Measurements from ENCODE around the gene SOWAHA. TPM values are rescaled to one million over a fixed set of nuclear protein-coding genes. Genes with fewer than 3 reads are reported as not detected.
"Not testable (repeated sequence)": the region's sequence is repeated elsewhere in the genome, so short reads cannot be mapped to it uniquely, and the experiment has no call there.

SOWAHA gene
- total RNA-seq, 1 donor from 2014 or later: 0.51 TPM

DNA sequence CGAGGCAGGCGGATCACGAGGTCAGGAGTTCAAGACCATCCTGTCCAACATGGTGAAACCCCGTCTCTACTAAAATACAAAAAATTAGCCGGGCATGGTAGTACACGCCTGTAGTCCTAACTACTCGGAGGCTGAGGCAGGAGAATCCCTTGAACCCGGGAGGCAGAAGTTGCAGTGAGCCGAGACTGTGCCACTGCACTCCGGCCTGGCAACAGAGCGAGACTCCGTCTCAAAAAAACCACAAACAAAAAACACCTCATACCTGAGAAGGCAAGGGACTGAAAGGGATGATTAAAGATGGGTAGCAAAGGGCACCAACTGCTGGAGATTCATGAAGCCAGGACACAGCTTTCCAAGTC is 6.3 kb upstream of the SOWAHA start:
- intact Hi-C loops (cut with micrococcal nuclease): not testable (repeated sequence)

DNA sequence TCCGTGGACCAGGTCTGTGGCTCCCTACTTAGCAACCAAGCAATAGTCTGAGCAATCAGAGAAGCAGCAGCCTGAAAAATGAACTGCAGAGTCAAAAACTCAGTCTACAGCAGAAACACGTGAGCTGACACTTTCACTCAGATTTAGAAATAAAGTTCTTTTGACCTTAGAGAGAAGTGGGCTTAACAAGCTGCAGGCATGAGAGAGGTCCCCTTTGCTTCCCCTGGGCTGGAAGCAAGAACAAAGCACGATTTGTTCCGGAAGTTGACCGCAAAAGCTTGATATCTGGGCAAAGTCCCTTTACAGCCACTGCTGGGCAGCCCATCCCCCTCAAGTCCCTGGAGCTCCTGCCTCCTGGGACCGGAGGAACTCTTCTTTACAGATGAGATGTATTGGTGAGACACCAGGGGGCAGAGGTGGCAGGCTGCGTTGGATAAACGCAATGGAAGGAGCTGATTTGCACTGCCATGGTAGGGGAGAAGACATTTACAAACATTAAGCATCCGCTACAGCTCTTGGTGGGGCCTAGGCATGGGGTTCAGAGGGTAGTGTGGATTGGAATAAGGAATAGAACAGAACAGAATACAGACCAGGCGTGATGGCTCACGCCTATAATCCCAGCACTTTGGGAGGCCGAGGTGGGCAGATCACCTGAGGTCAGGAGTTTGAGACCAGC is 5.8 kb upstream of the SOWAHA start:
- intact Hi-C loops (cut with micrococcal nuclease): no loop called here

DNA sequence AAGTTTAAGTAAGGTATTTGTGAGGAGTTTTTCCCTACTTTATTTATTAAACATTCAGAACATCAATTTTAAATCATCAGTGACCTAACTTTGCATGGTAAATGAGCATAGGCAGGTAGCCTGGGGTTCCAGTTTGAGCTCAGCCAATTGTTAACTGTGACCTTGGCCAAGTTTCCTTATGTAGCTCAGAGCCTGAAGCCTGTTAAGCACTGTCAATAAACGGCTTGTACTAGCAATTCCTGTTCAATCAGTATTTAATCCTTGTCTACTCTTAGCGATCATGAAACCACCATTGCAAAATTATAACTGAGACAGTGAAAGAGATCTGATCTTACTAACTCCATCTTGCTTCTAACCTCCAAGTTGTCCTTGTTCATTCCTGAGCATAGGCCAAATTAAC is 4.7 kb upstream of the SOWAHA start:
- intact Hi-C loops (cut with micrococcal nuclease): no loop called here

DNA sequence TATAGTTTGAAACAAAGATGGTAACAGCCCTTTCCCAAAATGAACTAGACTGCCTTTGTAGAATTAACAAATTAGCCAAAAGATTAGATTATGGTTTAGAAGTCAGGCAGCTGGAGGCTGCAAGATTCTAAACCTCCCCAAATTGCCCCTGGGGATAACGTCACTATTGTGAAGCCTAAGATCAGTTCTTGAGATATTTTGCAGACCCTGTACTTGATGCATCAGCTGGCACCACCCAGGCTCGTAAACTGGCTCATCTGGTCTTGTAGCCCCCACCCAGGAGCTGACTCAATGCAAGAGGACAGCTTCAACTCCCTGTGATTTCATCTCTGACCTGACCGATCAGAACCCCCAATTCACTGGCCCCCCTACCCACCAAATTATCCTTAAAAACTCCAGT is 4.2 kb upstream of the SOWAHA start:
- intact Hi-C loops (cut with micrococcal nuclease): no loop called here

DNA sequence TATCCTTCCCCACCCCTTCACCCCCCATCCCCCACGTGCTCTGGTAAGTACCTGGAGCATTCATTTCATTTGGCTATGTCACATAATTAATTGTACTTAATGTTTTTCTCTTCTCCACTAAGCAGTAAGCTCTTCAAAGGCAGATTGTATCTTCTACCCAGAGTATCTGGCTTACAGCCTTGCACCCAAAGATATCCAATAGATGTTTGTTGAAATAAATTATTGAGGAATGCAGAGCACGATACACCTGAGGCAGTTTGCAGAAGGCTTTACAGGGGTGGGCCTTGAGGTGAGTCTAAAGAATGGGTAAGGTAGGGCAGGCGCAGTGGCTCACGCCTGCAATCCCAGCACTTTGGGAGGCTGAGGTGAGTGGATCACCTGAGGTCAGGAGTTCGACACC is 2.5 kb upstream of the SOWAHA start:
- intact Hi-C loops (cut with micrococcal nuclease): loop anchor here (5.0 kb wide), 1 partner anchor 33 kb away; the partner anchor contains the start of gene SEPTIN8

DNA sequence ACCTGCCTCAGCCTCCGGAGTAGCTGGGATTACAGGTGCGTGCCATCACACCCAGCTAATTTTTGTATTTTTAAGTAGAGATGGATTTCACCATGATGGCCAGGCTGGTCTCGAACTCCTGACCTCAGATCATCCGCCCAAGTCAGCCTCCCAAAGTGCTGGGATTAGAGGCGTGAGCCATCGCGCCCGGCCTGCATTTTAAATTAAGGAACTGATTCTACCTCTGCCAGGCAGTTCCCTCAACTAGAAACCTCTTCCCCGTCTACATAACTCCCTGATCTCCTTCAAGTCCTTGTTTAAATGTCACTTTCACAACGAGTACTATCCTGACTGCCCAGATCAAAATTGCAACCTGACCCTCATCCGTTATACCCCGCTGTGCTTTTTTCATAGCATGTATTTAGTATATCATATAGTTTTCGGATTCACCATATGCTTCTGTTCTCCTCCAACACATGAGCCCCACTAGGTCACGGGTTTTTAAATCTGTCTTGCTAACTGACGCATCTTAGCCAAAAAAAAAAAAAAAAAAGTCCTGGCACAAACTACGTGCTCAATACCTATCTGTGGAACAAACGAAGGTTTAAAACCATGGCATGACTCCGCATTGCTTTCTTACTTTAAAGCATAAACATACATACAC is 858 bp upstream of the SOWAHA start:
- intact Hi-C loops (cut with micrococcal nuclease): loop anchor here (1.0 to 5.0 kb wide), 2 partner anchors 35 to 61 kb away; partner anchors contain the start of gene SEPTIN8

DNA sequence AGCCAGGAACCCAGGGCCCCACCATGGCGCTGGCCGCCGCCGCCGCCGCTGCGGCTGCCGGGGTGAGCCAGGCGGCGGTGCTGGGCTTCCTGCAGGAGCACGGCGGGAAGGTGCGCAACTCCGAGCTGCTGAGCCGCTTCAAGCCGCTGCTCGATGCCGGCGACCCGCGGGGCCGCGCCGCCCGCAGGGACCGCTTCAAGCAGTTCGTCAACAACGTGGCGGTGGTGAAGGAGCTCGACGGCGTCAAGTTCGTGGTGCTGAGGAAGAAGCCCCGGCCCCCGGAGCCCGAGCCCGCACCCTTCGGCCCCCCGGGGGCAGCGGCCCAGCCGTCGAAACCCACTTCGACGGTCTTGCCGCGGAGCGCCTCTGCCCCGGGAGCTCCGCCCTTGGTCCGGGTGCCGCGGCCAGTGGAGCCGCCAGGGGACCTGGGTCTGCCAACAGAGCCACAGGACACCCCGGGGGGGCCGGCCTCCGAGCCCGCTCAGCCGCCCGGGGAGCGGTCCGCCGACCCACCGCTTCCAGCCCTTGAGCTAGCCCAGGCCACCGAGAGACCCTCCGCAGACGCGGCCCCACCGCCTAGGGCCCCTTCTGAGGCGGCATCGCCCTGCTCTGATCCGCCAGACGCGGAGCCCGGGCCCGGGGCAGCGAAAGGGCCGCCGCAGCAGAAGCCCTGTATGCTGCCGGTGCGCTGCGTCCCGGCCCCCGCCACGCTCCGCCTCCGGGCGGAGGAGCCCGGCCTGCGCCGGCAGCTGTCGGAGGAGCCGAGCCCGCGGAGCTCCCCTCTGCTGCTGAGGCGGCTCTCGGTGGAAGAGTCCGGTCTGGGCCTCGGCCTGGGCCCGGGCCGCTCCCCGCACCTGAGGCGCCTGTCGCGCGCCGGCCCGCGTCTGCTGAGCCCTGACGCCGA is 749 bp downstream of the SOWAHA start:
- intact Hi-C loops (cut with micrococcal nuclease): loop anchor here (5.0 kb wide), 1 partner anchor 37 kb away; the partner anchor contains the start of gene SEPTIN8

DNA sequence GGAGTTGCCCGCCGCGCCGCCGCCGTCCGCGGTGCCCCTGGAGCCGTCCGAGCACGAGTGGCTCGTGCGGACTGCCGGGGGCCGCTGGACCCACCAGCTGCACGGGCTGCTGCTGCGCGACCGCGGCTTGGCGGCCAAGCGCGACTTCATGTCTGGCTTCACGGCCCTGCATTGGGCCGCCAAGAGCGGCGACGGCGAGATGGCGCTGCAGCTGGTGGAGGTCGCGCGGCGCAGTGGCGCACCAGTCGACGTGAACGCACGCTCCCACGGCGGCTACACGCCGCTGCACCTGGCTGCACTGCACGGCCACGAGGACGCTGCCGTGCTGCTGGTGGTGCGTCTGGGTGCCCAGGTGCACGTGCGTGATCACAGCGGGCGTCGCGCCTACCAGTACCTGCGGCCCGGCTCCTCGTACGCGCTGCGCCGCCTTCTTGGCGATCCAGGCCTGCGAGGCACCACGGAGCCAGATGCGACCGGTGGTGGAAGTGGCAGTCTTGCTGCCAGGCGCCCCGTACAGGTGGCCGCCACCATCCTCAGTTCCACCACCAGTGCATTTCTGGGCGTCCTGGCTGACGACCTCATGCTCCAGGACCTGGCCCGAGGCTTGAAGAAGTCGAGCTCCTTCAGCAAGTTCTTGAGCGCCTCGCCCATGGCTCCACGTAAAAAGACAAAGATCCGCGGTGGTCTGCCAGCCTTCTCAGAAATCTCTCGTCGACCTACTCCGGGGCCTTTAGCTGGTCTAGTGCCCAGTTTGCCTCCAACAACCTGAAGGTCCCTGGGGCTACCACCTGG is 1.6 kb downstream of the SOWAHA start:
- intact Hi-C loops (cut with micrococcal nuclease): loop anchor here (5.0 kb wide), 1 partner anchor 37 kb away; the partner anchor contains the start of gene SEPTIN8

DNA sequence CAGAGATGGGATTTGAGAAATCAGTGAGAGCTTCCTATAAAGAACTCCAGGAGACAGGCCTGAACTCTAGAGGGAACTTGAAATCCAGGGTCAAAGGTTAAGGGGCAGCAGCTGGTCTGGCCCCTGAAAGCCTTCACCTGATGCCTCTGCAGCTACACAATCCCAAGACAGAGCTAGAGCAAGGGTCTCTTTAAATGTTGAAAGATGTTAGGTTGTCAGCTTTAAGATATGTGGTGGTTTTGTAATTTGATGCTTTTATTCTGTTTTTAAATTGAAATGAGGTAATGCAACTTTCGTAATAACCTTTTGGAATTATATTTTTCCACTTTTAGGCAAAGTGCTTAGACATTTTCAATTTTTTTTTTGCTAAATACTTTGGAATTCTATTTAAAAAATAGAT is 2.4 kb downstream of the SOWAHA start:
- intact Hi-C loops (cut with micrococcal nuclease): no loop called here

DNA sequence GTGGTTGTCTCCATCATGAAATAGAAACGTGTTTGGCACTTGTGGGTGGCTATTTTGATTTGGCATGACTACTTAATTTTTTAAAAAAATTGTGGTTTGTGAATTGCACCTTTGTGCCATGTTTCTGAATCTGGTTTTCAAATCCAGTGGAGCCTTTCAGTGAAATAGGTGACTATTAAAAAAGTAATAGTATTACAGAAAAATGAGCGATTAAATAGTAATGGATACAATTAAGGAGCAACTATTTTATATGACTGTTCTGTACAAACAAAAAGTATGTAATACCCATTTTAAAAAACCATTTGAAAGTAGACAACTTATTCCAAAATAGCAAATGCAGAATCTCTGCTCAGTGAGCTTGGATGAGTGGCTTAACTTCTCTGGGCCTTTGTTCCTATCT is 3.0 kb downstream of the SOWAHA start:
- intact Hi-C loops (cut with micrococcal nuclease): no loop called here

DNA sequence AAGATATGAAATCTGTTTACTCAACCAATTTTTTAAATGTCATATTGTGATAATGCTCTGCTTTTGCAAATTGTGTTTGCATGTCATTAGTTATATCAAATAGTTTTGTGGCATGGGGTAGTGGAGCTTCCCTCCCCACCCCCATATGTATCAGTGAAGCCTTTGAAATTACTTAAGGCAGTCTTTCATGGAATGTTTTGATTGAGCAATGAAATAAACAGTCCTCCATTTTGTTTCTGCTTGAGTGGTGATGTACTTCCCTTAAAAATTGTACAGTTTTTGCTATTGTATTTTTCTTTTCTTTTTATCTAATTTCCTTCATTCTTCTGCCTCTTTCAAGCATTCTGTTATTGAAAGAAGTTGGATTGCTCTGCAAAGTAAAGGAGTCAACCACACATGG is 3.5 kb downstream of the SOWAHA start:
- intact Hi-C loops (cut with micrococcal nuclease): no loop called here

DNA sequence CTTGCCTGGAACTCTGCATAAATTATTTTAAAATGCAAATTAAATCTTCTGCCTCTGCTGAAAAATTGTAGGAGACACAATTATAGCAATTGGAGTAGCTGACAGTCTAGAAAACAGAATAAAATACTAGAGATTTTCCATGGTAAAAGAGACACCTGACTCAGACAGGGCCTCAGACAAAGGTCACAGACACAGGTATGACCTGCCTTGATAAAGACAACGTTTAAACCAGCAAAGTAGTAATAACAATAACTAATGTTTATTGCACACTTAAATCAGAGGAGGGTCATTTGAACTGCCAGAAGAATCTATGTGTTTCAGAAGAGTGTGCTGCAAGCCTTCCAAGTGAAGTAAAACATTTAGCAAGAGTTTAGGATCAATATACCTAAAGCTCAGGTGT is 3.9 kb downstream of the SOWAHA start:
- intact Hi-C loops (cut with micrococcal nuclease): no loop called here

DNA sequence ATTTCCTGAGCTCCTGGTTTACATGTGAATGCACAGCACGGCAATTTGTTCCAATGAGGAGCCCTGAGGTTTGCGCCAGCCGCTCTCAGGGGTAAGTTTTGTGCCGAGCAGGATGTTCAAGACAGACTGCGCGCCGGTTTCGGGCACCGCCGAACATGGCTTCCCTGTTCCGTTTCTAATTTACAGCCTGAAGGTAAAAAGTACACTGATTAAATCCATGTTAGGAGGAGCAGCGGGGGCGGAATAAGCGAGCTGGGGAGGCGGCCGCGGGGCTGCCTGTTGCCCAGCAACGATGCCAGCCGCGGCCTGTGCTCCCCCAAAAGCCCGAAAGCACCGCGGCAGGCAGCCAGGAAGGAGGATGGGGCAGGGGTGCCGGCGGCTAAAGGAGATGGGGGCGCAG is 6.4 kb downstream of the SOWAHA start:
- intact Hi-C loops (cut with micrococcal nuclease): no loop called here

DNA sequence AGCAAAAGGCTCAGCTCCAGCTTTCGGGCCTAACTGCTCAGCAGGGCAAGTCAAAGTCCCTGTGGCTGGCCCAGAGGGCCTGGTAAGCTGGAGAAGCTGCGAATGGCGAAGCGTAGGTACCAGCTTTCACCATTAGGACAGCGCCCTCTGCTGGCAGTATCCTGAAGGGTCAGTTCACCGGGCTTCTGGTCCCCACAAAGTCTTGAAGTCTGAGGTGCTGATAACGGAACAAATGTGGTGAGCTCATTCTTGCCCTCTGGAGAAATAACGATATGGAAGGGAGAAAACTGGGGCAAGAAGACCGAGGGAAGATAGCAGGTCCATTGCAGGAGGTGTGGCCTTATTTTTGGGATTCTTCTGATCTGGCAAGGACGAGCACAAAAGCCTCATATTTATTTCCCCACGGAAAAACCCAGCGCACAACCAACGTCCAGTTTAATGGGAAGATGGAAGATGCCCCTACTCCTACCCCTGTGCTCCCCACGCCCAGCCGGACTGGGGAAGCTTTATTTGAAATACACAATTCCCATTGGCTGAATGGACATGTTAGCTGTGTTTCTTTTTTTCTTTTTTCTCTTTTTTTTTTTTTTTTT is 7.2 kb downstream of the SOWAHA start:
- intact Hi-C loops (cut with micrococcal nuclease): loop anchor here (1.0 to 2.0 kb wide), 6 partner anchors 73 to 435 kb away; partner anchors contain the start of genes CCNI2 and KIF3A

DNA sequence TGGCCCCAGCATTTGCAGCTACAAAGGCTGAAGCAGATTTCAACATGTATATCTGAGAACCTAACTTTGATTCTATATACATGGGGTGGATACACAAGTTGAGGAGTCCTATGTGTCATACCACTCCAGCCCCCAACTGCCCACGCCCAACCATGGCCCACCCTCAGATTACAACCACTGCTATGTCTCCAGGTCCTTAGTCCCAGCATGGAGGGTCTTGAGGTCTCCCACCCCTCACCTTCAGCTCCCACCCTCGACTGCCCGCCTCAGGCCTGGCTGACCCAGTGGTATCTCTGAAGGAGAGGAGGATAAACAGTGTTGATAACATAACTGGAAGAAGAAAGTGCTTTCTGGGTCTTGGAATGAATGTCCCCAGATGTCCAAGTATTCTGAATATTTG is 8.2 kb downstream of the SOWAHA start:
- intact Hi-C loops (cut with micrococcal nuclease): loop anchor here (2.0 kb wide), 1 partner anchor 85 kb away; the partner anchor contains the start of gene KIF3A

DNA sequence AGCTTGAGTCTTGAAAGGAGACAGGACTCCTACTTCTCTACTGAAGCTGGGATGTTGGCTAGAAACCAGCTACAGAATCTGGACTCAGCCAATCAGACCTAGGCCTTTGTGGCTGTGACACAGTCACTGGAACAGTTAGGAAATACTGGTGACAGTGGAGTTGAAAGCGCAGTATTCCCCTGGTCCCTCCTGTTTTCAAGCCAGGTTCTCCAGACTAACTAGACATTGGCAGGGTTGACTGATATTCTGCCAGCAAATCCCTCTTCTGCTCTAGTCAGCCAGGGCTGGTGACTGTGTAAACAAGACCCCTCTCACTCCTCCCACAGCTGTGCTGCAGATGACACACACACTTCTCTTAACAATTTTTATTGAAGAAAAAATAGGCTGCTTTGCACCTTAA is 8.7 kb downstream of the SOWAHA start:
- intact Hi-C loops (cut with micrococcal nuclease): loop anchor here (2.0 kb wide), 1 partner anchor 85 kb away; the partner anchor contains the start of gene KIF3A

DNA sequence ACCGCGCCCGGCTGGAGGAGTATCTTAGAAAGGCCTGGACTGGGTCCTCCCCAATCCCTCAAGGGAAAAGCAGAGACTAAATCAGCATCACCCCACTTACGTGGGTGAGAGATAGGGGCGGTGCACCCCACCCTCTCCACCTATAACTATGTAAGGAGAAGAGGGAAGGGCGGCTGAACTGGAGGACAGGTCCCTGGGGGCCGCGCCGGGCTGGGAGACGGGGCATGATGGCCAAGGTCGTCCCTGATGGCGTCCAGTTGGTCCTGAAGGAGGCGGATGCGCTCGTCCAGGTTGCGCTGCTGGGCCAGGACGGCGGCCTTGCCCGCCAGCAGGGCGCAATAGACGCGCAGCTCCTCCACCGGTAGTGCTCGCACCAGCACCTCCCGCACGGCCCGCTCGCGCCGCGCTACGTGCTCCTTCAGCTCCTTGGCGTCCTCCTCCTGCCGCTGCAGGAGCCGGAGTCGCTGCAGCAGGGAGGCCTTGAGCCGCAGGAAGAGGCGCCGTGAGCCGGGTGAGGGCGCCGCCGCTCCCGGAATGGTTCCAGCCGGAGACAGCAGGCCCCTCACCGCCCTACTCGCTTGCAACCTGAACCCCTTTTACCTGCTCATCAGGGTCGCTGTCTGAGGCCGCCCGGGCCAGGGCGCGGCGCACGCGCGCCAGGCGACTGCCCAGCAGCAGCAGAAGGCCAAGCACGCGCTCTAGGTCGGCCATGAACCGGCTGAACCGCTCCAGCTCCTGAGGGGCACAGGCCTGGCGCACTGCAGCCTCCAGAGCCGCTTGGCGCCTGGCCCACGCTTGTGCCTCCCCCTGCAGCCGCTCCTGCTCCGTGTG is 9.8 kb downstream of the SOWAHA start:
- intact Hi-C loops (cut with micrococcal nuclease): no loop called here

DNA sequence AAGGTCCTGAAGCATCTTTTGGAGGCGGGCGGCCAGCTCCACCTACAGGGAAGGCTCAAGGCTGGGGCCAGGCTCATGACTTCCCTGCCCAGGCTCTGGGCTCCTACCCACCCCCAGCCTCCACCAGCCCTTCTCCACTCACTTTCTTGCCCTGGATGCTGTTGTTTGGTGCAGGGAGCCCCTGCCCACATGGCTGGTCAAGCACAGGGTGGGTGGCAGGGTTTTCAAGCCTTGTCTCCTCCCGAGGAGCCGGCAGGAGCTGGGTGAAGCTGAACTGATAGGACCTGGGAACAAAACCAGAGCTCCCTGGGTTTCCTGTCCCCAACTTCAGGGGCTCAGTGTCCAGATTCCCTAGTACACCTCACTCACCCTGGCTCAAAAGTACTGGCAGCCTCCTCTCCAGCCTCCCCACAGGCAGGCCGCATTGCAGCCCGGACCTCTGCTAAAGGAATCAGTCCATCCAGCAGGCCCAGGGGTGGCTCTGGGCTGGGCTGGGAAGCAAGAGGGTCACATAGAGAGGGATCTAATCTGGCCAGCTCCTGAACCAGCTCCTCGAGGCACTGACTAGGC is 10.5 kb downstream of the SOWAHA start:
- intact Hi-C loops (cut with micrococcal nuclease): no loop called here

DNA sequence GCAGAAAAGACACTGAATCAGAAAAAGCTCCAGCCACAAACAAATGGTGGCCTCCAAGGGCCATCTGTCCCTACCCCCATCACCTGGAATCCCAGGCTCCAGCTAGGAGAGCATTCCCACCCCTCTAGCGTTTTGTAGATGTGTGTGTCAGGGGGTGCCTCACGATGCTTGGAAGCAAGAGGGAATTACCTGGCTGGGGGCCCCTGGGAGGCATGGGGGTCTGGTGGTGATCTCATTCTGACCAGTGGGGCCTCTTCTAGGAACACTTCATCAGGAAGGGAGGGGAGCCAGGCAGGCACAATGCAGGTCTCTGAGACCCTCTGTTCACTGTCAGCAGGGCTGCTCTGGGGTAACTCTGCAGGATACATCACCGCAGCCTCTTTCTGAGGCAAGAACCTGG is 11.3 kb downstream of the SOWAHA start:
- intact Hi-C loops (cut with micrococcal nuclease): no loop called here
